T-cell (primary cell): ENCODE measurements around the gene ABCF2. TPM values are rescaled to one million over a fixed set of nuclear protein-coding genes. Genes with fewer than 3 reads are reported as not detected.

ENCODE experiments used
- ATAC-seq, 4 experiments: fragments of 200-7000 bp in 3 of 4; fragments of 150-1000 bp in 1 of 4; cut with Tn5 transposase; replicated peaks in 1 of 4; 1 replicate in 3 of 4; 2 replicates in 1 of 4; pipeline ENCODE4 v1.10.0; 2021; ENCODE audit warnings: moderate library complexity in 3 of 4, mild to moderate bottlenecking in 2 of 4, moderate number of reproducible peaks in 1 of 4
- CTCF ChIA-PET, 2 donors: fragments of 300-600 bp; sonication (Branson Sonifier 250); formaldehyde crosslinking; loops; one replicate each; lab custom pipeline; 2022; ENCODE audit warnings: antibody characterized with exemption in 2 of 2; lab: Charles Lee
- POLR2A ChIA-PET, 2 donors: fragments of 300-600 bp; sonication (Branson Sonifier 250); formaldehyde crosslinking; loops; one replicate each; lab custom pipeline; 2022; ENCODE audit warnings: antibody characterized with exemption in 2 of 2; lab: Charles Lee
- DNase-seq, 35 experiments: peaks; one replicate each; pipeline versions ENCODE4 v3.0.0 to v3.0.0-alpha.2; 2013 to 2023
- H3K27ac ChIP-seq: one replicate; pipeline ENCODE4 v1.5.1; 2013; ENCODE audit warnings: low read length
- H3K27me3 ChIP-seq, 2 experiments: replicated peaks in 1 of 2; 1 replicate in 1 of 2; 2 replicates in 1 of 2; pipeline versions ENCODE4 v1.6.1 to v1.7.0; 2013; ENCODE audit warnings: low read length in 1 of 2, mixed read lengths in 1 of 2; ENCODE audit not compliant: control insufficient read depth in 2 of 2, insufficient read depth in 2 of 2; ENCODE audit errors: extremely low read depth in 1 of 2
- H3K36me3 ChIP-seq, 2 donors: 1 replicate in 1 of 2; 2 replicates in 1 of 2; pipeline versions ENCODE4 v1.6.1 to v1.7.0; 2013; ENCODE audit warnings: low read length in 1 of 2; ENCODE audit not compliant: control insufficient read depth in 2 of 2, insufficient read depth in 1 of 2; ENCODE audit errors: extremely low read depth in 1 of 2
- H3K4me1 ChIP-seq, 2 experiments: 1 replicate in 1 of 2; 2 replicates in 1 of 2; pipeline versions ENCODE4 v1.6.1 to v1.7.0; 2013; ENCODE audit warnings: low read length in 2 of 2, mixed read lengths in 1 of 2; ENCODE audit not compliant: insufficient read depth in 2 of 2, control insufficient read depth in 1 of 2; ENCODE audit errors: extremely low read depth in 1 of 2
- H3K4me3 ChIP-seq, 2 donors: 1 replicate in 1 of 2; 2 replicates in 1 of 2; pipeline versions ENCODE4 v1.5.1 to v1.7.0; 2013; ENCODE audit warnings: mild to moderate bottlenecking in 2 of 2, low read length in 1 of 2, moderate library complexity in 1 of 2; ENCODE audit not compliant: control insufficient read depth in 1 of 2; ENCODE audit errors: extremely low read depth in 1 of 2
- H3K9me3 ChIP-seq: 2 replicates; pipeline ENCODE4 v1.7.0; 2013
- H3K27ac Mint-ChIP-seq, 2 donors: one replicate each; pipeline ENCODE4 v1.8.0; 2020 to 2021; ENCODE audit warnings: mild to moderate bottlenecking in 2 of 2, mixed read lengths in 2 of 2
- H3K27me3 Mint-ChIP-seq, 2 donors: one replicate each; pipeline ENCODE4 v1.8.0; 2021 to 2022; ENCODE audit warnings: mixed read lengths in 2 of 2
- H3K36me3 Mint-ChIP-seq: one replicate; pipeline ENCODE4 v1.8.0; 2021; ENCODE audit warnings: mixed read lengths
- H3K4me1 Mint-ChIP-seq, 3 donors: one replicate each; pipeline ENCODE4 v1.8.0; 2020 to 2022; ENCODE audit warnings: mixed read lengths in 3 of 3, mild to moderate bottlenecking in 1 of 3
- H3K4me3 Mint-ChIP-seq, 3 donors: one replicate each; pipeline ENCODE4 v1.8.0; 2020 to 2022; ENCODE audit warnings: mild to moderate bottlenecking in 3 of 3, mixed read lengths in 3 of 3, moderate library complexity in 3 of 3
- H3K9me3 Mint-ChIP-seq, 3 donors: one replicate each; pipeline ENCODE4 v1.8.0; 2020 to 2022; ENCODE audit warnings: mixed read lengths in 3 of 3
- WGBS: methylation state at CpG from one replicate; pipeline ENCODE4 v1.1.5; 2013; ENCODE audit warnings: missing lambda C conversion rate; ENCODE audit not compliant: insufficient coverage; 5-methylcytosine and 5-hydroxymethylcytosine counted together
- total RNA-seq, 35 experiments: library from RNA in 6 of 35; stranded (reverse) in 6 of 35; fragments of 120-200 nt in 1 of 35; gene quantifications; one replicate each; pipeline versions ENCODE4 v1.2.1 to v1.2.4 and lab custom pipeline; 2013 to 2026

Gene ABCF2
- total RNA-seq, 5 donors from 2014 or later (not counting 1 experiment from before 2014, with no cell fraction given) = 22.9 to 39.7 (median 38.8) TPM

DNA sequence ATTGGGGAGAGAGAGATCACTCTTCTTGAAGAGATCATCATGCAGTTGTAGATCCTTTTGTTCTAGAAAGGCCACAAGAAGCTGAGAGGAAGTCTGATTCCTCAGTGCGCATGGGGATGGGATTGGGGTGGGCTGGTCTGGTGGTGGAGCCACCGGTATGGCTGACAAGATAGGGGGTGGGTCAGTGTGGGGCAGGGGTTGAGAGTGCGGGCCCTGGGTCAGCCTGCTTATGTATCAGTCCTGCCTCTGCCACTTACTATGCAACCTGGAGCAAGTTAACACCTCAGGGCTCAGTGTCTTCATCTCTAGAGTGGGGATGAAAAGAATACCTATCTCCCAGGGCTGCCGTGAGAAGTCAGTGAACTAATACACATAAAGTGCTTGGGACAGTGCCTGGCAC, 13.5 kb upstream of the ABCF2 start:
- Histone ChIP-seq H3K27me3 (peaks cover 0 to 16% of the 10 kb centered on the region in 2 experiments), H3K36me3 (peaks cover 3 to 37% of the 10 kb centered on the region in 2 donors), H3K27ac (no peak overlapping the region), H3K4me3 (no peak overlapping the region), H3K4me1 (peaks cover 15 to 28% of the 10 kb centered on the region in 2 experiments), H3K9me3 (no peaks in the 10 kb centered on the region)
- Mint-ChIP-seq H3K27me3 (peaks cover 0 to 3% of the 10 kb centered on the region in 2 donors), H3K4me3 (no peak overlapping the region), H3K27ac (no peak overlapping the region), H3K36me3 (peaks cover 9% of the 10 kb centered on the region), H3K9me3 (no peaks in the 10 kb centered on the region), H3K4me1 (peaks cover 26 to 28% (median 27%) of the 10 kb centered on the region in 3 donors)
- no CpG with 5 or more reads among the region's 4 CpGs for WGBS
- ATAC-seq (no peak), DNase-seq (no peak)
- POLR2A ChIA-PET = no interaction called here
- CTCF ChIA-PET = no interaction called here

GRCh38 chr7:151239837-151240459, 12.9 kb upstream of the ABCF2 start:
- H3K27ac ChIP-seq = no peak overlapping the region
- peaks cover 6 to 43% of the 10 kb centered on the region in 2 donors for H3K36me3 ChIP-seq
- ATAC-seq (no peak), DNase-seq (no peak)
- Mint-ChIP-seq H3K36me3 (peaks cover 9% of the 10 kb centered on the region), H3K4me1 (peaks cover 31 to 33% (median 31%) of the 10 kb centered on the region in 3 donors), H3K4me3 (no peak overlapping the region), H3K27ac (no peak overlapping the region), H3K27me3 (peaks cover 0 to 3% of the 10 kb centered on the region in 2 donors), H3K9me3 (no peaks in the 10 kb centered on the region)
- peaks cover 13 to 28% of the 10 kb centered on the region in 2 experiments for H3K4me1 ChIP-seq
- POLR2A ChIA-PET = interaction anchor here (0.7 to 0.8 kb wide), 2 partner anchors 13 to 64 kb away, joined by 5 to 6 read pairs; partner anchors contain the start of gene ABCF2 (in 1 of the 2)
- peaks cover 0 to 12% of the 10 kb centered on the region in 2 experiments for H3K27me3 ChIP-seq
- no peak overlapping the region for H3K4me3 ChIP-seq
- no peaks in the 10 kb centered on the region for H3K9me3 ChIP-seq
- WGBS = 93% methylated on average over 6 of the region's 11 CpGs
- CTCF ChIA-PET = no interaction called here

GRCh38 chr7:151238924-151239836, 12.2 kb upstream of the ABCF2 start:
- DNase-seq (no peak), ATAC-seq (no peak)
- WGBS = 93% methylated on average over 14 of the region's 25 CpGs
- H3K27me3 Mint-ChIP-seq = no peaks in the 10 kb centered on the region
- peaks cover 6 to 28% of the 10 kb centered on the region in 2 experiments for H3K4me1 ChIP-seq
- ChIA-PET POLR2A (interaction anchor here (0.5 to 0.8 kb wide), 3 partner anchors 12 to 127 kb away, joined by 5 to 6 read pairs (median 6); partner anchors contain the start of gene ABCF2 (in 1 of the 2)), CTCF (interaction anchor here in 1 of 2 donors (1.1 kb wide), 1 partner anchor 62 kb away, joined by 3 read pairs; no protein-coding TSS in a partner anchor)
- no peak overlapping the region for H3K27ac ChIP-seq
- peaks cover 0 to 6% of the 10 kb centered on the region in 2 experiments for H3K27me3 ChIP-seq
- no peak overlapping the region for H3K27ac Mint-ChIP-seq
- no peaks in the 10 kb centered on the region for H3K9me3 Mint-ChIP-seq
- H3K9me3 ChIP-seq = no peaks in the 10 kb centered on the region
- H3K4me3 ChIP-seq = no peak overlapping the region
- peaks cover 9% of the 10 kb centered on the region for H3K36me3 Mint-ChIP-seq
- H3K4me1 Mint-ChIP-seq = peaks cover 27 to 31% (median 30%) of the 10 kb centered on the region in 3 donors
- no peak overlapping the region for H3K4me3 Mint-ChIP-seq
- H3K36me3 ChIP-seq = peaks cover 6 to 49% of the 10 kb centered on the region in 2 donors

- no peaks in the 10 kb centered on the region for H3K27me3 ChIP-seq
- H3K4me3 ChIP-seq = no peak overlapping the region
- H3K4me3 Mint-ChIP-seq = no peak overlapping the region
- DNase-seq = no peak
- H3K27me3 Mint-ChIP-seq = no peaks in the 10 kb centered on the region
- H3K4me1 Mint-ChIP-seq = peaks cover 27 to 31% (median 30%) of the 10 kb centered on the region in 3 donors
- WGBS = 96% methylated on average over 8 of the region's 17 CpGs
- no peak overlapping the region for H3K27ac Mint-ChIP-seq
- peaks cover 6 to 53% of the 10 kb centered on the region in 2 donors for H3K36me3 ChIP-seq
- POLR2A ChIA-PET = no interaction called here
- peaks cover 3 to 28% of the 10 kb centered on the region in 2 experiments for H3K4me1 ChIP-seq
- no peaks in the 10 kb centered on the region for H3K9me3 ChIP-seq
- CTCF ChIA-PET = interaction anchor here in 1 of 2 donors (1.1 kb wide), 1 partner anchor 63 kb away, joined by 3 read pairs; no protein-coding TSS in a partner anchor
- H3K27ac ChIP-seq = no peak overlapping the region
- peaks cover 9% of the 10 kb centered on the region for H3K36me3 Mint-ChIP-seq
- no peak for ATAC-seq
- H3K9me3 Mint-ChIP-seq = no peaks in the 10 kb centered on the region
Measured at GRCh38 chr7:151238190-151238810, 11.3 kb upstream of the ABCF2 start.

- peaks cover 9% of the 10 kb centered on the region for H3K36me3 Mint-ChIP-seq
- H3K4me3 Mint-ChIP-seq = no peak overlapping the region
- WGBS = 94% methylated on average over 41 of the region's 44 CpGs
- Histone ChIP-seq H3K4me3 (no peak overlapping the region), H3K27ac (no peak overlapping the region), H3K36me3 (peaks cover 6 to 53% of the 10 kb centered on the region in 2 donors), H3K4me1 (peaks cover 2 to 26% of the 10 kb centered on the region in 2 experiments), H3K9me3 (no peaks in the 10 kb centered on the region), H3K27me3 (no peaks in the 10 kb centered on the region)
- H3K27ac Mint-ChIP-seq = no peak overlapping the region
- ChIA-PET CTCF (no interaction called here), POLR2A (no interaction called here)
- H3K27me3 Mint-ChIP-seq = no peaks in the 10 kb centered on the region
- no peaks in the 10 kb centered on the region for H3K9me3 Mint-ChIP-seq
- DNase-seq (no peak), ATAC-seq (no peak)
- H3K4me1 Mint-ChIP-seq = peaks cover 26 to 29% (median 29%) of the 10 kb centered on the region in 3 donors
Measured at GRCh38 chr7:151237244-151238189, 10.5 kb upstream of the ABCF2 start.
